GM18507 (cell line): ENCODE data around the gene FHIT.

Source experiments
- DNase-seq: peaks from one replicate; pipeline ENCODE4 v3.0.0; 2011; ENCODE audit warnings: low read depth; ENCODE audit not compliant: insufficient read length; ENCODE audit errors: extremely low spot score
- FAIRE-seq: peaks from 2 replicates; lab custom pipeline; 2011; peaks lifted over from hg19 to GRCh38; lab: Jason Lieb, UNC

The FHIT gene

DNA sequence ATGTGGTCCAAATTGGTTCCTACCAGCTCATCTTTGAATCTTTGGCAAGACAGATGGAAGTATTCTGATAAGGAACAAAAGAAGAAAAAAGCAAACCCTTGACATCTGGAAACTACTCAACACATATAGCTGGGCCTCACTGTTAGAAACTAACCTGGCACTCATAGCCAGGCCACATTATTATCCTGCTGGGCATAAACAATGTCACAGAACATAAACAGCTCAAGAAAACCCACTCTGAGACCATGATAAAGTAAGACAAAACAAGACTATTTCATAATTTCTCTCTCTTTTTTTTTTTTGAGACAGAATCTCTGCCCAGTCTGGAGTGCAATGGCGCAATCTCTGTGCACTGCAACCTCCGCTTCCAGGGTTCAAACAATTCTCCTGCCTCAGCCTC lies 1093.2 kb downstream of the FHIT start:
- no peak for FAIRE-seq
- no peak for DNase-seq

GRCh38 chr3:60154011-60154410 lies 1097.2 kb downstream of the FHIT start:
- FAIRE-seq, result no peak
- no peak for DNase-seq

- FAIRE-seq (no peak), DNase-seq (no peak)
Measured at GRCh38 chr3:60153221-60153999, 1097.8 kb downstream of the FHIT start.

- FAIRE-seq, result no peak
- DNase-seq, result no peak
Measured at GRCh38 chr3:60149501-60149900, 1101.8 kb downstream of the FHIT start.

- FAIRE-seq (no peak), DNase-seq (no peak)
Measured at GRCh38 chr3:60147249-60147950, 1103.9 kb downstream of the FHIT start.

DNA sequence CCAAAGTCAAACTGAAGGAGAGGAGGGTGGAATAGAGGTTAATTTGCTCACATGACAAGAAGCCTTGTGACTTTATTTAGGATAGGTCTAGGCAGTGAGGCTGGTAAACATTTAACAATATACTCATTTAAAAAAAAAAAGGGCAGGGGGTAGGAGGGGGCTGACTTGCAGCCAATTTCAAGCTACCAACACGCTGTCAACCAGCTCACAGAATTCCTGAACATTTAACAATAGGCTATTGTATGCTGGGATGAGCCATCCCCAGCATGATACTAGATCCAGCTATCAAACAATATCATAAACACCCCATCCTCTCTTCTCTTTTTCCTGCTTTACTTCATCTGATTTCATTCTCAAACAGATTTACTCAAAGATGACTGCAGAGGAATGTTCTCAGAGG lies 1105.1 kb downstream of the FHIT start:
- no peak for FAIRE-seq
- no peak for DNase-seq

GRCh38 chr3:60144071-60144470 lies 1107.2 kb downstream of the FHIT start:
- DNase-seq (no peak), FAIRE-seq (no peak)

DNA sequence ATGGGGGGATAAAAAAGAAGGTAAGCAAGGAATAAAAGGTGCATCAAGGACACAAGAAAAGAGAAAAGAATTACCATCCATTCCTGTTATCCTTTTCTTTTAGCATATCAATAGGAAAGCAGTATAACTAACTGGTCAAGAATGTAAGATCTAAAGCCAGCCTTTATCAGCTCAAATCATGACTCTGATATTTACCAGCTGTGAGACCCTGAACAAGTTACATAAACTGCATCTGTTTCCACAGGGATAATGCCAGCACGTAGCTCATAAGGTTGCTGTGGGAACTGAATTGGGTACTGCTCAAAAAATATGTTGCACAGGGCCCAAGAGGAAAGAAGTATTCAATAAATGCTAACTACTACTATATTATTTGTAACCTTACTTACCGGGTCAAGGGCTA lies 1109.2 kb downstream of the FHIT start:
- FAIRE-seq (no peak), DNase-seq (no peak)

DNA sequence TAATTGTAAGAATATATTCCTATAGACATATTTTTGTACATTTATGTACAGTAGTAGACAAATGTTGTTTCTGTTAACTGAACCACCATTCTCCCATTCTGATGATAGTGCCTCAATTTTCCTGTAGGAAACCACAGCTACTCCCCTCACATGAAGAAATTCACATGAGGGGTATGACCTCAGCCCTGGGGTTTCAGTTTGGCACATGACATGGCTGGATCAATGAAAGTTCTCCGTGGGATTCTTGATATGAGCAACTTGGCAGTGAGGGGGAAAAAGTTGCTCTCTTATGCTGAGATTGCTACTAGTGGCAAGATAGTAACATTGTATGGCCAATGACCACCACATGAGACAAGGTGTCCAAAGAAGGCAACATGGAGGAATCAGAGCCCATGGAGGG lies 1111.1 kb downstream of the FHIT start:
- FAIRE-seq (no peak), DNase-seq (no peak)

DNA sequence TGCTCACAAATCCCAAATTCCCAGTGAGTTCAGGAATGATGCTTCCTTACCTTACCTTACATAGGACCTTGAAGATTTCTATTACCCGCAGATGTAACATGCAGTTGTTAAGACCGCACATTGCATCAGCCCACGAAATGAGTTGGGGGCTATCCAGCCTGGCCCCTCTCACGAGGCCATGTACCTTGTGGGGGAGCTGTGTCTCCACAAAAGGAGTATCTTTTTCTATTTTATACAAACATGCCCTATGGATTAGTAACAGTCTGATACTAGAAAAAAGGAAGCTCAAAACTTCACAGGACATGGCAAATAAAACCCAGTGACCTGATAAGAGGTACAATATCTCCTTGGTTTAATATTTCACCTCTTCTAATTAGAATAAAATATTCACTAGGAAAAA lies 1114.7 kb downstream of the FHIT start:
- DNase-seq, result no peak
- FAIRE-seq, result no peak

GRCh38 chr3:60135474-60135873 lies 1115.8 kb downstream of the FHIT start:
- FAIRE-seq (no peak), DNase-seq (no peak)

DNA sequence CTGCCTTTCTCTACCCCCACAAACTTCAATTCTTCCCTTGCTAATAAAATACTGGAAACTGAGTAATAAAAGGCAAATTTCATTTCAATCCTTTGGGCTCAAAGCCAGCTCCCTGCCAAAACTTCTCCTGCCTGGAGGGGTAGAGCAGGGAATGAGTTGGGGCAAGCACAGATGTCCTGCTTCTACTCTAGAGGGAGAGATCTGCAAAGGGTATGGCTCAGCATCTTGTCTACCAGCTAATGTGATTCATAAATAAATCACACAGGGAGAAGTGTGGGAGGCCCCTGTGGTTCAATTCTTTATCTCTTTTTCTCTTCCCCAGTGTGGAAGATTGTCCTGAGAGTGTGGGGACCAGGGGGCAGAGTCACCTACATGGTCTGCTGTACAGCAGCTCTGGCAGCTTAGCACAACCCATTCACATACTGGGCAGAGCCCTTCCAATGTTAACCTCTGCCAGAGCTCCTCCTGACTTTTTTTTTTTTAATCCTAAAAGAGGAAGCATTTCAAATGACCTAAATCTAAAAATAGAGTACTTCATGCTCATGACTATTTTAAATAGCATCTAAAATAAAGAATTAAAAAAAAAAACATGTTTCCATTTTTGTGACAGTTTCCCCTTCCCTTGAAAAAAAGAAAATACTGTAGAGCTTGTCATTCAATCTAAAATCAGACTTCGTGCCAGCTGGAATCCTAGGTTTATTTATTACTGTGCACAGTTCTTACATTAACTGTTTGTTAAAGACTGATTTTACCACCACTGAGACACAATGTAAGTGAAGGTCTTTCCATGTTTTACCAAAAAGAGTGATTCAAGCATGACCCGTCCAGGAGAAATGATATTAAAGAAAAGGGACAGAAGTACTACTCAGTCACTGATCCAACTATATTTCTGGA lies 1117.7 kb downstream of the FHIT start:
- DNase-seq, result no peak
- FAIRE-seq, result no peak

DNA sequence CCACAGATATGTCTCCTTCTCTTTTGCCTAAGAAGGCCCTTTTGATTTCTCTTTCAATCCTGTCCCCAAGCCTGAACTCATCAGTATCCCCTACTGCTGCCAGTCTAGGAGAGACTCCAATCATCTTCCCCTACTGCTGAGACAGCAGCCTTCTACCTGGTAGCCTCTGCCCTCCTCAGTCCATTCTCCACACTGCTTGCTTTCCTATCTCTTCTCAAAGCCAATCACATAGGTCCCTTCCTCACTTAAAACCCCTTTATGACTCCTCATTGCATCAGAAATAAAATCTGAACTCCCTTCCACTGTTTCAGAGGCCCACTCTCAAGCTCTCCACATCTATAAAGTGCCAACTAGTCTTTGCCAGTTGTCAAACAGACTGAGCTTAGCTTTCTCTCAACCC lies 1119.6 kb downstream of the FHIT start:
- FAIRE-seq, result no peak
- DNase-seq, result no peak

GRCh38 chr3:60126511-60127304 lies 1124.5 kb downstream of the FHIT start:
- FAIRE-seq, result no peak

DNA sequence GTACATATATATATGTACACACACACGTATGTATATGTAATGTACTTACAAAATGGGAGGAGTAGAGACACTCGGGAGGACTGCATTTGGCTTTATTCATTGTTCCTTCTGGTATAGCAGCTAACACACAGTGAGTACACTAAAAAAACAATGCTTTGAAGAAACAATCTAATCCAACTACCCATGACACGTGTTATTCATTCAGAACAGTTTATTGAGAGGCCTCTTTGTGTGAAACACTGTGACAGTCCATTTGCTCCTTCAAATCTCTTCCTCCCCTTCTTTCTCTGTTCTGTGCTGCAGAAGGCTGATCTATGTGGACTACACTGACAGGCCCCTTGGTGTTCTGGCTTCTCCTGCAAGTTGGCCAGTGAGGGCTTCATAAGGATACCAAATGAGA lies 1125.6 kb downstream of the FHIT start:
- DNase-seq (no peak), FAIRE-seq (no peak)

More at GRCh38 chr3:60126511-60127304, 1124.5 kb downstream of the FHIT start:
- DNase-seq, result no peak

DNA sequence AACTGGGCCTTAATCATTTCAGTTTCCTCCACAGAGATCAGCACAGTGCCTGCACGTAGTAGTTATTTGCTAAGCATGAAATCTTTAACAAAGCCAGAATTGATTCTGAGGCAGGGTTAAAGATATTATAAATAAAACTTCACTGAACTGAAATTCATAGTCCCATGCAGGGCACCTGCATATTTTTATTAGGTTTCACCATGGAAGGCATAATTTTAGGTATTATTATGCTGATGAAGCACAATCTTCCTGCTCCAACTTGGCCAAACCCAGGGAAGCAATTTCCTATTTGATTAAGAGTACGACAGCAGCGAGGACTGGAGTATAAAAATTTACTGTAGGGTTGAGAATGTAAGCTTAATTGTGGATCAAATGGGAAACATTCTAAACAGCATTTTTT lies 1131.0 kb downstream of the FHIT start:
- FAIRE-seq (no peak), DNase-seq (no peak)

GRCh38 chr3:60114191-60114590 lies 1137.1 kb downstream of the FHIT start:
- DNase-seq (no peak), FAIRE-seq (no peak)

DNA sequence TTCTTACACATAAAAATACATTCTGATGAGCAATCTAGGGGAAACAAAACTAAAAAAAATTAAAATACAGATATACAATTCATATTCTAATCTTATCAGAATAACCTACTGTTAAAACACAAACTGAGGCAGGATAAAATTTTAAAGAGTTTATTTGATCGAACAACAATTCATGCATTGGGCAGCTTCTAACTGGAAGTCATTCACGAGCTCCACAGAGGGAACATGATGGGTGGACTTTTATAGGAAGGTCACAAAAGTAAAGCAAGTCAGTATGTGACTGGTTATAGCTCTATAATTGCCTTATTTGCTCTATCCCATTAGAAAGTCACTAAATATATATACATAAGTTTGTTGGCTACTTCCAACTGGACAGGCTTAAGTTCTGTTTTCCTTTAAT lies 1144.0 kb downstream of the FHIT start:
- DNase-seq (no peak), FAIRE-seq (no peak)

GRCh38 chr3:60102154-60102553 lies 1149.1 kb downstream of the FHIT start:
- DNase-seq (no peak), FAIRE-seq (no peak)
